GM12892 (cell line): ENCODE measurements around the gene ATP23.

Source experiments
- POLR2A ChIP-seq: IDR thresholded peaks from 2 replicates; pipeline ENCODE4 v1.6.1; 2011; ENCODE audit warnings: low read depth, low read length, control low read depth
- POLR2AphosphoS5 ChIP-seq: IDR thresholded peaks from 2 replicates; pipeline ENCODE4 v1.6.1; 2011; ENCODE audit warnings: low read depth, low read length, control low read depth
- TAF1 ChIP-seq: IDR thresholded peaks from 2 replicates; pipeline ENCODE4 v1.6.1; 2011; ENCODE audit warnings: low read depth, mild to moderate bottlenecking, control low read depth, low read length, borderline replicate concordance

DNA sequence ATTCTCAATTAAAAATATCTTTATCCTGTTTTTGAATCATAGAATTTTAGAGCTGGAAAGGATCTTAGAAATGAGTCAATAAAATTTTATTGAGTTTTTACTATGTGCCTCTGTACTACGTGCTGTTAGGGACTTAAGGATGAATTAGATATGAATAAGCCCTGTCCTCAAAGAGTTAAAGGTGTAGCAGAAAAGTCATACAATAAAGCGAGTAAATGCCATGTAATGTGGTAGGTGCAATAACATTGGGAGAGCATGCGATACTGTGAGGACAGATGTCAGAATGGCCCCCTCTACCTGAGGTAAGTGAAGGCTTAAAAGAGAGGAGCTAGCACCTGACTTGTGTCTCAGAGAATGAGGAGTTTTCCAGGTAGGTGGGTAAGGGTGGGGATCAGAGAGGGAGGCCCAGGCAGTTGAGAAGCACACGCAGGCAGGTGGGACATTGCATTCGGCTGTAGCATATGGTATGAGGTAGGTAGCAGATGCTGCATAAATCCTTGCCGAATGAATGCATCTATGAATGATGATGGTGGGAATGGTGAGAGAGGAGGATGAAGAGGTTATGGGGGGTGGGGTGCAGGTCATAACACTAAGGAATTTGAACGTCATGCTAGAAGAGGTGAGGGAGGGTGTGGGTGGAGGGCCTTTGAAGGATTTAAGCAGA is 35.4 kb upstream of the ATP23 start:
- TF ChIP-seq POLR2A (no peak), TAF1 (no peak), POLR2AphosphoS5 (no peak)
